Measurements from ENCODE around the gene TMEM190.

The TMEM190 gene

GRCh38 chr19:55372316-55373081 lies 4.1 kb upstream of the TMEM190 start:
- DNase-seq, result no peak

GRCh38 chr19:55373306-55373992 lies 3.2 kb upstream of the TMEM190 start:
- no peak for DNase-seq

- no peak for DNase-seq
Observed at GRCh38 chr19:55373993-55374757, 2.5 kb upstream of the TMEM190 start.

- DNase-seq, result no peak
Observed at GRCh38 chr19:55377356-55378131, 918 bp downstream of the TMEM190 start.

- no peak for DNase-seq
Observed at GRCh38 chr19:55379174-55379573, 2.5 kb downstream of the TMEM190 start.

GRCh38 chr19:55382013-55382412 lies 5.4 kb downstream of the TMEM190 start:
- no peak for DNase-seq

- no peak for DNase-seq
Observed at GRCh38 chr19:55382522-55383054, 6.0 kb downstream of the TMEM190 start.

- no peak for DNase-seq
Observed at GRCh38 chr19:55383279-55384130, 6.9 kb downstream of the TMEM190 start.

- DNase-seq, result no peak
Observed at GRCh38 chr19:55384131-55384919, 7.7 kb downstream of the TMEM190 start, which contains the start of gene TMEM238. TSS of gene TMEM238 (minus strand) at chr19:55384292. CDS start at chr19:55384259, 33 bp downstream.

- no peak for DNase-seq
Observed at GRCh38 chr19:55384920-55385723, 8.5 kb downstream of the TMEM190 start.

- no peak for DNase-seq
Observed at GRCh38 chr19:55385724-55386492, 9.3 kb downstream of the TMEM190 start, which contains the start of gene RPL28. TSS of gene RPL28 (plus strand) at chr19:55385932. CDS start at chr19:55386358, 426 bp downstream.

- DNase-seq, result no peak
Observed at GRCh38 chr19:55386493-55386971, 9.9 kb downstream of the TMEM190 start.

GRCh38 chr19:55387736-55388497 lies 11.3 kb downstream of the TMEM190 start:
- no peak for DNase-seq

- no peak for DNase-seq
Observed at GRCh38 chr19:55389386-55390317, 13.0 kb downstream of the TMEM190 start.

GRCh38 chr19:55390461-55390880 lies 13.8 kb downstream of the TMEM190 start:
- DNase-seq, result no peak

- no peak for DNase-seq
Observed at GRCh38 chr19:55391191-55391670, 14.6 kb downstream of the TMEM190 start.
